Embryonic facial prominence (tissue), 1 donor: ENCODE measurements around the gene UNKL.

Experiments
- DNase-seq: peaks from one replicate; pipeline ENCODE4 v3.0.0-alpha.2; 2016; ENCODE audit errors: extremely low spot score

Gene UNKL, protein sequence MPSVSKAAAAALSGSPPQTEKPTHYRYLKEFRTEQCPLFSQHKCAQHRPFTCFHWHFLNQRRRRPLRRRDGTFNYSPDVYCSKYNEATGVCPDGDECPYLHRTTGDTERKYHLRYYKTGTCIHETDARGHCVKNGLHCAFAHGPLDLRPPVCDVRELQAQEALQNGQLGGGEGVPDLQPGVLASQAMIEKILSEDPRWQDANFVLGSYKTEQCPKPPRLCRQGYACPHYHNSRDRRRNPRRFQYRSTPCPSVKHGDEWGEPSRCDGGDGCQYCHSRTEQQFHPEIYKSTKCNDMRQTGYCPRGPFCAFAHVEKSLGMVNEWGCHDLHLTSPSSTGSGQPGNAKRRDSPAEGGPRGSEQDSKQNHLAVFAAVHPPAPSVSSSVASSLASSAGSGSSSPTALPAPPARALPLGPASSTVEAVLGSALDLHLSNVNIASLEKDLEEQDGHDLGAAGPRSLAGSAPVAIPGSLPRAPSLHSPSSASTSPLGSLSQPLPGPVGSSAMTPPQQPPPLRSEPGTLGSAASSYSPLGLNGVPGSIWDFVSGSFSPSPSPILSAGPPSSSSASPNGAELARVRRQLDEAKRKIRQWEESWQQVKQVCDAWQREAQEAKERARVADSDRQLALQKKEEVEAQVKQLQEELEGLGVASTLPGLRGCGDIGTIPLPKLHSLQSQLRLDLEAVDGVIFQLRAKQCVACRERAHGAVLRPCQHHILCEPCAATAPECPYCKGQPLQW

GRCh38 chr16:1414532-1415260 lies at the start of gene UNKL:
TSS of gene UNKL (minus strand) at chr16:1414704. CDS start at chr16:1414691, 13 bp downstream.
- DNase-seq: no peak

DNA sequence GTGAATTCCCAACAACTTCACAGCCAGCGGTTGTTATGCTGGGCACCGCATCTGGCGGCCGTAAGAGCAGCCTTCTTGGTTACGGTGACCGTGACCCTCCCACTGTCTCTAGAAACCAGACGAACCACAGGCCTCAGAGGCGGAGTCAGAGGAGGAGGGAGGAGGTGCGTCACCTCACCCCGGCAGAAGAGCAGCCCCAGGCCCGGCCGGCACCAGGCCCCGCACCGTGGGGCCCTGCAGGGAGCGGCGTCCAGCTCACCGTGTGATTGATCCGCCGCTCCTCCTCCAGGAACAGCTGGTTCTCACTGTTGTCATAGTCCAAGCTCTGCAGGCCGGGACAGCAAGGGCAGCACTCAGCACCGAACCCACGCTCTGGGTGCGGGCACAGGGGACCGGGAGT lies 46.6 kb upstream of the UNKL start:
- DNase-seq: no peak

- no peak for DNase-seq
Measured at GRCh38 chr16:1460602-1461138, 46.2 kb upstream of the UNKL start.

DNA sequence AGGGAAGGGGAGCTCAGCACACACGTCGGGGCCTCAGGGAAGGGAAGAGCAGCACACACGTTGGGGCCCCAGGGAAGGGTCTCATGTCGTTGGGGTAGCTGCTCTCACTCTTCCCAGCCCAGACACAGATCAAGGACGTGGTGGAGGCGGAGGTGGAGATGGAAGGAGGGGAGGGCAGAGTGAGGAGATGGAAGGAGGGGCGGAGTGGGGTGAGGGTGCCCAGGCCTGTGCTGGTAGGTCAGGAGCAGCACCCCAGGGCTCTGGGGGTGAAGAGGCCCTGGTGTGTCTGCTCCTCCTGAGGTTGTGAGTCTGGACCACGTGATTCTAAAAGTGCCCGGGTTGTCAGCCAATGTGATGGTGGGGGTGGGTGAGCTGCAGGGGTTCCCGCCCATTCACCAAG lies 45.5 kb upstream of the UNKL start:
- no peak for DNase-seq

DNA sequence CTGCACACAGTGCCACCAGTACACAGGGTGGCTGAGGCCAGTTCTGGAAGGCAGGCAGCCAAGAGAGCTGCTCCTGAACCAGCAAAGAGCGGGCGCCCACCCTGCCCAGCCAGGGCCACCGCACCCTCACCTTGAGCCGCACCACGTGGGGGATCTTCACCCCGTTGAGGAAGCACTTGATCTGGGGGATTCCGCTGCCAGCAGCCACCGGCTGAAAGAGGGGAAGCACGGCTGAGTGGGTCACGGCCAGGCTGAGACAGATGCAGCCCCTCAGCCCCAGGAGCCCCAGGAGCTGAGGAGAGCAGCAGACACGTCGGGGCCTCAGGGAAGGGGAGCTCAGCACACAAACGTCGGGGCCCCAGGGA lies 44.5 kb upstream of the UNKL start:
- no peak for DNase-seq

- DNase-seq: no peak
Measured at GRCh38 chr16:1458336-1458976, 44.0 kb upstream of the UNKL start.

DNA sequence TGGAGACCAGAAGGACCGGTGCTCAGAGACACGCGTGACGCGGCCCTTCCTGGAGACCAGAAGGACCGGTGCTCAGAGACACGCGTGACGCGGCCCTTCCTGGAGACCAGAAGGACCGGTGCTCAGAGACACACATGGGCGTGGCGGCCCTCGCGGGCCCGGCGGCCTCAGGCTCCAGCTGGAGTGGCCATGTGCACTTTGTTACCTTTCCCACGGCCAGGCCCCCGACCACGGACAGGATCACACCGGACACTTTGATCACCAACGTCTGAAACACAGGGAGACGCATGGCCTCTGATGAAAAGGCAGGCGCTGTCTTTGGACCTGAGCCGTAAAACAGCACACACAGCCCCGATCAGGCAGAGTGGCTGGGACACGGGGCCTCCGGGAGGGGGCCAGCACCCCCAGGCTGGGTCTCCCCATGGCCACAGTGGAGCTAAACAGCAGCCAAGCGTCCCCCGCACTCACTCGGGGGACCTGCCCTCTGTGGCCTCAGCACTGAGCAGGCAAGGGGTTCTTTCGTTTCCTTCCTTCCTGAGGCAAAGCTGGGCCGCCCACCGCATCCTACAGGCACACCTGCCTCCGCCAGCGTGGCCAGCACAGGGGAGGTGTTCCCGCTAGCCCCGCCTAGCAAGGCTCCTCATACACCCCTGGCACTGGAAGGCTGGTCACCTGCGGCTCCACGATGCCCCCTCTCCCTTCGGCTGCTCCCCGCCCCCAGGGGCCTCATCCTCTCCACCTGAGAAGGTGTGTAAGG lies 43.2 kb upstream of the UNKL start:
- no peak for DNase-seq

- no peak for DNase-seq
Measured at GRCh38 chr16:1456951-1457350, 42.4 kb upstream of the UNKL start.

GRCh38 chr16:1455190-1456171 lies 41.0 kb upstream of the UNKL start:
- no peak for DNase-seq

GRCh38 chr16:1454561-1454960 lies 40.1 kb upstream of the UNKL start:
- DNase-seq: no peak

DNA sequence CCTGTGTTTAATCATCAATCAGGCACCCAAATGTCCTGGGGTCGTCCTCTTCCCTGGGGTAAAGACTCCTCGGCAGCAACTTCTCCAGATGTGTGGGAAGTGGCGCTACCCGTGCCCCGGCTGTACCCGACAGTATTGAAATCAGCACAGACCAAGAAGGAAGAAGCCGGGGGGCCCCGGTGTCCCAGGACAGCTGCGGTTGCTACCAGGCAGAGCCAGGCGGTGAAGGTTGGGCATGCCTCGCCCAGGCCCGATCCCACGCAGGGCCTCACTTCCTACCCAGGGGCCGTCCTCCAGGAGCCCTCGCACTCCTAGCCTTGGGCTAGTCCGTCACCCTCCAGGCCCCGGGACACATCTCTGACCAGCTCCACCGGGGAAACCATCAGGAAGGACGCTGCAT lies 38.8 kb upstream of the UNKL start:
- no peak for DNase-seq

DNA sequence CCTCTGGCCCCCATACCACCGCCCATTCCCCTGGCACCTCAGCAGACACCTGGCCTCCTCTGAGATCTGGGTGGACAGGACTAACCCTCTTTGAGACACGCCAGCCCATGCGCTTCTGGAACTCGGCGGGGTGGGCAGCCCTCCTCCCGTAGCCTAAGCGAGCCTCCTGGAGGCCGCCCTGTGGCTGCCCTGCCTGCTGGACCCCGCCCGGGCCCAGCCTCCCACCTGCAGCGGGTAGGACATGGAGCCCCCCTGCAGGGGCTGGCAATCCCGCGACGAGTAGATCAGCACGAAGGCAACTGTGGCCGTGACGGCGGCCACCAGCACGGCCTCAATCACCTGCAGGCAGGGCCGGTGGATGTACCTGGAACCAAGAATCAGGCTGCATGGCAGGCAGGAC lies 38.0 kb upstream of the UNKL start:
- DNase-seq: no peak

- no peak for DNase-seq
Measured at GRCh38 chr16:1451702-1452392, 37.3 kb upstream of the UNKL start.

DNA sequence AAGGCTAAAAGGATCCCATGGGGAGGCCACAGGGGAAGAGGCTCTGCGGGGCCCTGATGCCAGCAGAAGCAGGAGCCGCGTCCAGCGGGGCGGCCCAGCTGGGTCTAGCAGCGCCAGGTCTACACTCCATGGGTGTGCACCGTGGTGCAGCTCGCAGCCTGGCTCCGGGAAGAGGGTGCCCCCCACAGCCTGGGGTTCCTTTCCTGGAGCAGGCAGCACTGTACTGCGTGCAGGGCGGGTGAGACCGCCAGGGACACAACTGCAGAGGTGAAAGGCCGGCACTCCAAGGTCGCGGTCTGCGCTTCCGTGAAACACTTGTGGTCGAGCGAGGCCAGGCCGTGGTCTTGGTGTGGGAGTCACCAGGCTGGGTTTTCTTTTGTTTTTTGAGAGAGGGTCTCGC lies 36.3 kb upstream of the UNKL start:
- DNase-seq: no peak

- DNase-seq: no peak
Measured at GRCh38 chr16:1450218-1450617, 35.7 kb upstream of the UNKL start.

DNA sequence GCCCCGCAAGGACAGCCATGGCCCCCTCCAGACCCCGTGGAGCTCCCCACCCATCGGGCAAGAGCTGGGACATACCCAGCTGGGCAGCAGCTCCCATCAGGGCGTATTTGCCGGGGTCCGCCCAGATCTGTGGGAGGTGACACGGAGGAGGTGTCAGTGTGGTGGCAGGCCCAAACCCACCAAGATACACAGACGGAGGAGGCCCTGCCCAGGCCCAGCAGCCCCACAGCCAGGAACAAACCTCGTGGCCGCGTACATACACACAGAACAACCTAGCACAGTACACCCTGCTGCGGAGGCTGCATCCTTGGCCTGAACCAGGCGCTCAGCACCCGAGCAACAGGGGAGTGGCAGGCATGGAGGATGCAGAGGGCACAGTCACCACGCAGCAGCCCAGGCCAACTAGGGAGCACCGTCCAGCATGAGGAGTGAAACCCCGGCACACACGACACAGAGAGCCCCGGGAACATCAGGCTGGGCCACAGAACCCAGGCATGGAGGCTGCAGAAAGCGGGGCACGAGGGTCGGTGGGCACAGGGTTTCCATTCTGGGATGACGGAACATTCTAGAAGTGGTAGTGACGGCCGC lies 34.8 kb upstream of the UNKL start:
- DNase-seq: no peak

DNA sequence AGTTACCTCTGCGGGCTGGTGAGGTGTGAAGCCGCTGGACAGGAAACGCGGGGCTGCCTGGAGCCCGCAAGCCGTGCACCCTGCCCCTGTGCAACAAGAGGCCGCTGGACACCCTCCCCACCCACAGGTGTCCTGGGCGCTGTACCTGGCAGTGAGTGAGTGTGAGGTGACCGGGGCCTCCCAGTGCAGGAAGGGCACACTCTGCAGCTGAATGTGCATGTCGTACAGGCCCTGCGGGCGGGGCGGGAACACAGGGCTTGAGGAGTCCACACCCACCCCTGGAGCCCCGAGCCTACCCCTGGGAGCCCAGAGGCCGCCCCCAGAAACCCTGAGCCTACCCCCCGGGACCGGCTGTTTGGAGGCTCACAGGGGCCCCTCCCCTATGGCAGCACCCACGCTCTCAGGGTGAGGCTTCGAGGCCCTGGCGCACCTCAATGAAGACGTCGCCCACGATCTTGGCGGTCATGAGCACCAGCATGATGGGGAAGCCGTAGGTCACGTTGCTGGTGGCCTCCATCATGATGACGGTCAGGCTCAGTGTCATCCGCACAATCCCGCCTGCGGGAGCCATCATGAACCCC lies 34.1 kb upstream of the UNKL start:
- no peak for DNase-seq

DNA sequence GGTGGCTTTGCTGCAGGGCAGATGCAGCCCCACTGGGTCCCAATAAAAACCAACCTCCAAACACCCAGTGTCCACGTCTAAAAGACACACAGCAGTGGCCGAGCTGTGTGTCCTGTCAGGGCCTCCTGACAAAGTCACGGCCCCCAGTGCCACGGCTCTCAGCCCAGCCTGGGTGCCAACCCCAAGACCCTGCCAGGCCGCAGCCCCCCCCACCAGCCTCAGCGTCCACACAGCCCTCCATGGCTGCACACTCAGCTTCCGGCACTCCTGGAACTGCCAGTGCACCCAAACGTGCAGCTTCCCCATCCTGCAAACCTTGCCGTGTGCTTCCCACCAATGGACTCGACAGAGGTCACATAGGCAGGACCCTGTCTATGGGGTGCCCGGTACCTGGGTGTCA lies 33.5 kb upstream of the UNKL start:
- DNase-seq: no peak
